NK-92 treated with Interleukin-12 subunit alpha and Interleukin-12 subunit beta, amount 100 ng/mL, for 24 hours (cell line): Measurements from ENCODE around the gene KLK15.
"Not testable (repeated sequence)": the region's sequence is repeated elsewhere in the genome, so short reads cannot be mapped to it uniquely, and the experiment has no call there.

Experiments
- DNase-seq: peaks from one replicate; lab custom pipeline; 2025; lab: John Stamatoyannopoulos, UW

KLK15 gene

GRCh38 chr19:50821248-50821612 lies 12.1 kb downstream of the KLK15 start:
- DNase-seq = no peak

DNA sequence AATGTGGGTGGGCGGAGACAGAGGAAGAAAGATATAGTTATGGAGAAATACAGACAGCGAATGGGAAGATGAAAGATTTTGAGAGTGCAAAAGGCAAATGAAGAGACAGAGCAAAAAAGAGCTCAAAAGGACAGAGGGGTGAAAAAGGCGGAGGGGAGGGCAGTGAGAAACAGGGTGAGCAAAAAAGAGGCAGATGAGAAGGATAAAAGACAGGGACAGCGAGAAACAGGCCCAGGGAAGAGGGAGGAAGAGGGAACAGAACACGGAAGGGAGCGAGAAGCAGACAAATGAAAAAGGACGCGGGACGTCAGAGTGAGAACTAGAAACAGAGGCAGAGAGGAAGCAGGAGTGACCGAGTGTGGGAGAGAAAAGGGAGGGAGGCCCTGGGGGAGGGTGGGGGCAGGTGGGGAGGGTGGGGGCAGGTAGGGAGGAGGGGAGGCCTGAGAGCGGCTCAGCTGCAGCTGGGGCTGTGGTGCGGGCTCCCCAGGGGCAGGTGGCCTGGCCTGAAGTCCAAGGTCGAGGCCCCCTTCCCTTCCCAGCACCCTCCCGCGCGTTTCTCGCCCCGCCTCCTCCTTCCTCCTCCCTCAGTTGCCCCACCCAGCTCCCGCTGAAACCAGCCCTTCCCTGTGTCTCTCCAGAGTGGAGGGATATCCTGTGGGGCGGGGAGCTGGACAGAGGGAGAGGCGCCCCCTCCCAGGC lies 12.7 kb downstream of the KLK15 start:
- no peak for DNase-seq

DNA sequence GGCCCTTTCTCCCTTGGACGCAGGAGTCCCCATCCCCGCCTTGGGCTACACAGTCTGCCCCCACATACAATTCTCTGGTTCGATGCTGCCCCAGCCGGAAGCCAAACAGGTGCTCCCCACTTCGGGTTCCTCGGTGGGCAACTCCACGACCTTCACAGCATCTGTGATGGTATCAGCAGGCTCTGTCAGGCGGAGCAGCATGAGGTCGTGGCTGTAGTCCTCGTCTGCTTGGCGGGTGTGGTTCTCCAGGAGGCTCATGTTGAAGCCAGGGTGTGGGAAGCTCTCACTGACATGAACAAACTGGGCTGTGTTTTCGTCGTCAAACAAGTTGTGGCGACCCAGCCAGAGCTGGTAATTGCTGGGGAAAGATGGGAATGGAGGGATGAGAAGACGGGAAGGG lies 13.3 kb downstream of the KLK15 start:
- no peak for DNase-seq

DNA sequence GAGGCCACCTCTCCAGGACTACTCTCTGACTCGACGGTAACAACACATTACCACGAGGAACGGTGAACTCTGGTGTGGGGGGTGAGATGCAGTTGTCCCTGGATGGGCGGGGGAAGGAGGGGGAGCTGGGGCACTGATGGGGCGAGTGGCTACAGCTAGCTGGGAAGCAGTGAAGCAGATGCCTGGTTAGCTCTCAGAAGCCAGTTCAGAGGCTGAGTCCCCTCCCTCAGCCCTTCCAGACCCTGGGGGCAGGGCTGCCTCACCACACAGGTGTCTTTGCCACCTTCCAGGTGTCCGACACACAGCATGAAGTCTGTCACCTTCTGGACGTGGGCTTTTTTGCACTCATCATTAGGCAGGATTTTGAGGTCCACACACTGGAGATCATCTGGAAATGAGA lies 13.7 kb downstream of the KLK15 start:
- no peak for DNase-seq

GRCh38 chr19:50818859-50819472 lies 14.4 kb downstream of the KLK15 start:
- DNase-seq = no peak

GRCh38 chr19:50817941-50818858 lies 15.2 kb downstream of the KLK15 start:
- no peak for DNase-seq

GRCh38 chr19:50815439-50815838 lies 17.9 kb downstream of the KLK15 start:
- no peak for DNase-seq

DNA sequence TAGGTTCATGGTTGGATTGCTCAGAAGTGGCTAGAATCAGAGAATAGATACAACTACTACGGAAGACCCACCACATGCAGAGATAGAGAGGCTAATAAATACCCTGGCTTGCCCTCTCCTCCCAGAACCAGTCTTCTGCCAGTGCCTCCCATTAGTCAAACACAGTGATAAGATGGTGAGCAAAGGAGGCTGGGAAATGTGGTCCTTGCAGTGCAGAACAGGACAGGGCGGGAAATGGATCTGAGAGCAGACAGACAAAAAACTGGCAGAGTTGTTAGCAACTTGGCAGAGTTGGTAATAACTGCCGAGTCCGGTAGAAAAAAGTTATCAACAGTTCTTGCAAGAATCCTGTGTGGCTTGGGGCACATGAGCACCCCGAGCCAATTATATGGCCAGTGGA lies 18.5 kb downstream of the KLK15 start:
- DNase-seq = no peak

DNA sequence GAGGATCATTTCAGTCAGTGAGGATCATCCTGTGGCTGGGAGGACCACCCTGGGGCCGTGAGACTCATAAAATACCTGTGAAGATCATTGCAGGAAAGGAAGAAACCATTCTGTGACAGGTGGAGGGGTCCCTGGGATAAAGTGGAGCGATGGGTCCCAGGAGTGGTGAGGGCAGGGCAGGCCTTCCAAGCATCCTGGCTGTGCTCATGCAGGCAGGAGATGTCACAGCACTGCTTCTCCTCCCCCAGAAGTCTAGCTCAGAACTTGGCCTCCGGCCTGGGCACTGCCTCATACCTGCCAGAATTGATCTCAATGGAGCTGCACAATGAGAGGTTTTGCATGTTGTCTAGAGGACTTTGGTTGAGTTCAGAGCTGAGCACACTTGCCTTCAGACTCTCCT lies 20.9 kb downstream of the KLK15 start:
- no peak for DNase-seq

- not testable (repeated sequence) for DNase-seq
Measured at GRCh38 chr19:50811622-50812238, 21.6 kb downstream of the KLK15 start.

DNA sequence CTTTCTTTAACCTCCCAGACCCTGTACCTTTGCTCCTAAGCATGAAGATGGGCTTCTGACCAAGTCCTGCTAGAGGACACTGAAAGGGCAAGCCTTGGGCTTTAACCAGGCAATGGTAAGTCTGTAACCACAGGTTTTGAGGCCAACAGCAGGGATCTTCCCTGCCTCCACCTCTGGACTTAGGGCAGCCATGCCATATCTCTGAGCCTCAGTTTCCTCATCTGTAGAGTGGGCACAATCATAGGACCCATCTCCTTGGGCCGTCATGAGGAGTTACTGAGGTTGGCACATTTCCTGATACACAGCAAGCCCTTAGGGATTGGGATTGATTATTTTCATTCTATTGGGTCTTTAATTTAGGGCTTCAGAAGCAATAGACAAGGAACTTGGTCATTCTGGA lies 24.5 kb downstream of the KLK15 start:
- DNase-seq = no peak

GRCh38 chr19:50804420-50805272 lies 28.7 kb downstream of the KLK15 start:
- DNase-seq = peak; percentile 97

DNA sequence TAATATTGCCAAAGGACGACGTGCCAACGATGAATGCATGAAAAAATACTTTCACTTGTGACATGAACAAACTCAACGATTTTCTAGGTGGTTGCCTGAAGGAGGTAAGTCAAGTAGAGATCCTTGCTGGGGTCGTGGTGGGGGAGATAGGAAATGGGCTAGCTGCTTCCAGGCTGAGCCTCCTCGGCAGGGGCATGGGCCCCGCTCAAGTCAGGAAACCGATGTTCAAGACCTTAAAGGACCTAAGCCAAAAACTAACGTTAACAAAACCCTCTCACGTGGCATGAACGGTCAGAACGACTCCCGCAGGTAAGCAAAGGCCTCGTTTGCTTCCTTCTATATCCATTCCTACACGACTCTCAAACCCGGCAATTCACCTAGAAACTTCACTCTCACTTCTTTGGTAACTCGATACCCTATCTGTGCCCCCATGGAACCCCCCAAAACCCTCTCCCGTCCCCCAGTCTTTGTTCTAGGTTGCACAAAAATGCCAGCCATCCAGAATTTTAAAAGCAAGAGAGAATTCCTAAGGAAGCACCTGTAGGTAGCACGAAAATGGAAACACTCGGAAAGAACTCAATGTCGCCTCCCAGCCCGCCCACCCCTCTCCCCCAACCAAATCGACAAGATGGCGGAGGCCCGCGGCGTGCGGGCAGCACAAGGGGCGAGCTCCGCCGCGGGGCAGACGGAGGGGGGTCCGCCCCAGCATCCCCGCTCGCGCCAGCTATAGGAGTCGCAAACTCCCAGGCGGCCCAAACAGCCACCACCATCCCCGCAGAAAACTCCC lies 29.5 kb downstream of the KLK15 start:
- DNase-seq = no peak

- no peak for DNase-seq
Measured at GRCh38 chr19:50801107-50801506, 32.3 kb downstream of the KLK15 start.

GRCh38 chr19:50799547-50799851 lies 33.9 kb downstream of the KLK15 start:
- no peak for DNase-seq

- no peak for DNase-seq
Measured at GRCh38 chr19:50798659-50799546, 34.5 kb downstream of the KLK15 start.

- no peak for DNase-seq
Measured at GRCh38 chr19:50797781-50798658, 35.4 kb downstream of the KLK15 start.

DNA sequence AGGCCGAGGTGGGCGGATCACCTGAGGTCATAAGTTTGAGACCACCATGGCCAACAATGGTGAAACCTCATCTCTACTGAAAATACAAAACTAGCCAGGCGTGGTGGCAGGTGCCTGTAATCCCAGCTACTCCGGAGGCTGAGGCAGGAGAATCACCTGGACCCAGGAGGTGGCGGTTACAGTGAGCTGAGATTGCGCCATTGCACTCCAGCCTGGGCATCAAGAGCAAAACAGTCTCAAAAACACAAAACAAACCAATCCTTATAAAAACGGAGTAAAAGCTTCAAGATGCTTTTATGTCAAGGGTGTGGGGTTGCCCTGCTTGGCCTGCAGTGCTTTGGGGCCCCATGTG lies 36.0 kb downstream of the KLK15 start:
- DNase-seq = no peak
